Ishikawa (cell line): ENCODE measurements around the gene TBC1D24.

Source experiments
- CEBPB ChIP-seq: IDR thresholded peaks from 2 replicates; pipeline ENCODE4 v1.6.1; 2012
- CREB1 ChIP-seq: IDR thresholded peaks from 2 replicates; pipeline ENCODE4 v1.6.1; 2012; ENCODE audit warnings: low read depth
- EP300 ChIP-seq: IDR thresholded peaks from 2 replicates; pipeline ENCODE4 v1.6.1; 2012; ENCODE audit warnings: borderline replicate concordance
- FOXM1 ChIP-seq: IDR thresholded peaks from 2 replicates; pipeline ENCODE4 v1.6.1; 2012; ENCODE audit warnings: low read depth, borderline replicate concordance
- MAX ChIP-seq: IDR thresholded peaks from 2 replicates; pipeline ENCODE4 v1.6.1; 2012
- NFIC ChIP-seq: IDR thresholded peaks from 2 replicates; pipeline ENCODE4 v1.6.1; 2012
- RAD21 ChIP-seq: IDR thresholded peaks from 2 replicates; pipeline ENCODE4 v1.6.1; 2012; ENCODE audit warnings: low read depth
- REST ChIP-seq: IDR thresholded peaks from 2 replicates; pipeline ENCODE4 v1.6.1; 2012; ENCODE audit warnings: low read depth, mild to moderate bottlenecking
- TAF1 ChIP-seq: IDR thresholded peaks from 2 replicates; pipeline ENCODE4 v1.6.1; 2012; ENCODE audit warnings: low read depth, mild to moderate bottlenecking
- TCF12 ChIP-seq: IDR thresholded peaks from 2 replicates; pipeline ENCODE4 v1.6.1; 2012; ENCODE audit warnings: low read depth
- USF1 ChIP-seq: IDR thresholded peaks from 2 replicates; pipeline ENCODE4 v1.6.1; 2012
- YY1 ChIP-seq: IDR thresholded peaks from 2 replicates; pipeline ENCODE4 v1.6.1; 2012; ENCODE audit warnings: low read depth
- ZBTB7A ChIP-seq: IDR thresholded peaks from 2 replicates; pipeline ENCODE4 v1.6.1; 2012; ENCODE audit warnings: low read depth

GRCh38 chr16:2475413-2476344, 752 bp downstream of the TBC1D24 start:
- TF ChIP-seq YY1: no peak
- TF ChIP-seq EP300: no peak
- no peak for TF ChIP-seq NFIC
- TF ChIP-seq CEBPB: peak; percentile 32; the same call in 1 of the 2 replicates
- TF ChIP-seq MAX: no peak
- TF ChIP-seq RAD21: no peak
- TF ChIP-seq TAF1: no peak
- no peak for TF ChIP-seq FOXM1
- no peak for TF ChIP-seq TCF12
- no peak for TF ChIP-seq CREB1
- no peak for TF ChIP-seq REST
- TF ChIP-seq USF1: no peak
- TF ChIP-seq ZBTB7A: peak; percentile 86; the same call in 1 of the 2 replicates
